Liver (tissue), 9 donors: Measurements from ENCODE around the gene FUBP3. TPM values are rescaled to one million over a fixed set of nuclear protein-coding genes. Genes with fewer than 3 reads are reported as not detected.

Source experiments
- DNase-seq: peaks from one replicate; pipeline ENCODE4 v3.0.0-alpha.2; 2017; ENCODE audit warnings: low spot score
- H3K27ac ChIP-seq, 2 donors: one replicate each; pipeline ENCODE4 v1.7.0; 2013; ENCODE audit warnings: inconsistent platforms in 2 of 2, low read length in 2 of 2, control low read depth in 1 of 2, low read depth in 1 of 2, mild to moderate bottlenecking in 1 of 2
- H3K27me3 ChIP-seq, 4 donors: one replicate each; pipeline versions ENCODE4 v1.6.1 to v1.7.0; 2013; ENCODE audit warnings: low read length in 3 of 4, inconsistent platforms in 1 of 4, mild to moderate bottlenecking in 1 of 4, moderate library complexity in 1 of 4; ENCODE audit not compliant: control insufficient read depth in 4 of 4, insufficient read depth in 4 of 4
- H3K36me3 ChIP-seq, 4 donors: one replicate each; pipeline versions ENCODE4 v1.6.1 to v1.7.0; 2013; ENCODE audit warnings: low read length in 3 of 4, mild to moderate bottlenecking in 3 of 4, low read depth in 1 of 4, moderate library complexity in 1 of 4; ENCODE audit not compliant: control insufficient read depth in 4 of 4, insufficient read depth in 3 of 4
- H3K4me1 ChIP-seq, 4 donors: one replicate each; pipeline versions ENCODE4 v1.6.1 to v1.7.0; 2013; ENCODE audit warnings: low read length in 3 of 4, mild to moderate bottlenecking in 3 of 4, moderate library complexity in 1 of 4; ENCODE audit not compliant: control insufficient read depth in 4 of 4, insufficient read depth in 4 of 4
- H3K4me3 ChIP-seq, 3 donors: one replicate each; pipeline versions ENCODE4 v1.6.1 to v1.7.0; 2013; ENCODE audit warnings: low read length in 3 of 3, control low read depth in 1 of 3, low read depth in 1 of 3, mild to moderate bottlenecking in 1 of 3
- H3K9ac ChIP-seq, 2 donors: one replicate each; pipeline ENCODE4 v1.7.0; 2013; ENCODE audit warnings: low read length in 2 of 2, mild to moderate bottlenecking in 2 of 2, moderate library complexity in 2 of 2, control low read depth in 1 of 2, low read depth in 1 of 2
- H3K9me3 ChIP-seq, 4 donors: one replicate each; pipeline versions ENCODE4 v1.6.1 to v1.7.0; 2013; ENCODE audit warnings: low read length in 3 of 4; ENCODE audit not compliant: control insufficient read depth in 4 of 4
- ATF3 ChIP-seq: IDR thresholded peaks from 2 replicates; pipeline ENCODE4 v1.6.1; 2016; ENCODE audit warnings: antibody characterized with exemption
- EGR1 ChIP-seq, 2 donors: IDR thresholded peaks; 2 replicates each; pipeline ENCODE4 v1.6.1; 2016 to 2018; ENCODE audit warnings: antibody characterized with exemption in 2 of 2, low read depth in 2 of 2
- FOXA1 ChIP-seq: IDR thresholded peaks from 2 replicates; pipeline ENCODE4 v1.6.1; 2016; ENCODE audit warnings: antibody characterized with exemption
- FOXA2 ChIP-seq: IDR thresholded peaks from 2 replicates; pipeline ENCODE4 v1.6.1; 2016; ENCODE audit warnings: antibody characterized with exemption
- HNF4G ChIP-seq: IDR thresholded peaks from 2 replicates; pipeline ENCODE4 v1.6.1; 2016; ENCODE audit warnings: antibody characterized with exemption
- REST ChIP-seq: IDR thresholded peaks from 2 replicates; pipeline ENCODE4 v1.6.1; 2016; ENCODE audit warnings: antibody characterized with exemption, mild to moderate bottlenecking
- RXRA ChIP-seq, 2 donors: IDR thresholded peaks; 2 replicates each; pipeline ENCODE4 v1.6.1; 2017 to 2018; ENCODE audit warnings: antibody characterized with exemption in 2 of 2, mild to moderate bottlenecking in 1 of 2
- TAF1 ChIP-seq: conservative IDR thresholded peaks from 2 replicates; pipeline ENCODE4 v1.6.1; 2016; ENCODE audit warnings: antibody characterized with exemption, mild to moderate bottlenecking
- YY1 ChIP-seq: IDR thresholded peaks from 2 replicates; pipeline ENCODE4 v1.6.1; 2016; ENCODE audit warnings: antibody characterized with exemption, mild to moderate bottlenecking
- WGBS: extraction: QIAGEN DNeasy Blood & Tissue Kit; methylation state at CpG from one replicate; pipeline ENCODE4 v1.1.7; 2013; 5-methylcytosine and 5-hydroxymethylcytosine counted together
- polyA plus RNA-seq, 2 donors: library from polyadenylated mRNA; stranded (reverse) in 1 of 2; unstranded in 1 of 2; fragments of 200-250 nt in 1 of 2; fragments of >200 nt in 1 of 2; fragmentation: Nextera tagmentation in 1 of 2; extraction: Ambion mirVana in 1 of 2; gene quantifications; one replicate each; pipeline versions ENCODE4 v1.2.1 to v1.2.3, GENCODE V29; 2013 to 2015
- total RNA-seq, 2 donors: library from RNA; depleted of rRNA; stranded (reverse); fragments of >200 nt; gene quantifications; one replicate each; pipeline ENCODE4 v1.2.3, GENCODE V29; 2014
- TF ChIP-seq, protein P1 (sequence below): IDR thresholded peaks from 2 replicates; pipeline ENCODE4 v1.6.1; 2016; ENCODE audit warnings: antibody characterized with exemption
- donor health status: healthy.
- donor health status: healthy.
- donor health status: healthy.
- donor health status: healthy.
- donor health status: healthy.

FUBP3 gene
- total and polyA plus RNA-seq, 4 donors, result 16.1 to 39.0 (median 24.8) TPM

GRCh38 chr9:130627051-130627450, 47.7 kb downstream of the FUBP3 start:
- 91% methylated on average over 10 of the region's 10 CpGs for WGBS
- no peaks in the 10 kb centered on the region for H3K9me3 ChIP-seq
- H3K27me3 ChIP-seq, result no peaks in the 10 kb centered on the region
- no peak overlapping the region for H3K4me3 ChIP-seq
- H3K27ac ChIP-seq, result no peak overlapping the region
- H3K9ac ChIP-seq, result no peak overlapping the region
- H3K36me3 ChIP-seq, result peaks cover 18 to 84% (median 52%) of the 10 kb centered on the region in 4 donors
- peaks cover 0 to 8% (median 3%) of the 10 kb centered on the region in 4 donors for H3K4me1 ChIP-seq
- TF ChIP-seq YY1, result no peak
- TF ChIP-seq FOXA2, result no peak
- TF ChIP-seq, protein P1, sequence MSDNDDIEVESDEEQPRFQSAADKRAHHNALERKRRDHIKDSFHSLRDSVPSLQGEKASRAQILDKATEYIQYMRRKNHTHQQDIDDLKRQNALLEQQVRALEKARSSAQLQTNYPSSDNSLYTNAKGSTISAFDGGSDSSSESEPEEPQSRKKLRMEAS, result no peak
- no peak for TF ChIP-seq FOXA1
- TF ChIP-seq RXRA (IDR thresholded peaks at IDR 0.05), result no peak
- no peak for TF ChIP-seq EGR1 (IDR thresholded peaks at IDR 0.05; ENCODE audit: low read depth in 2 of 2)
- TF ChIP-seq HNF4G, result no peak
- TF ChIP-seq ATF3, result no peak
- DNase-seq, result no peak

DNA sequence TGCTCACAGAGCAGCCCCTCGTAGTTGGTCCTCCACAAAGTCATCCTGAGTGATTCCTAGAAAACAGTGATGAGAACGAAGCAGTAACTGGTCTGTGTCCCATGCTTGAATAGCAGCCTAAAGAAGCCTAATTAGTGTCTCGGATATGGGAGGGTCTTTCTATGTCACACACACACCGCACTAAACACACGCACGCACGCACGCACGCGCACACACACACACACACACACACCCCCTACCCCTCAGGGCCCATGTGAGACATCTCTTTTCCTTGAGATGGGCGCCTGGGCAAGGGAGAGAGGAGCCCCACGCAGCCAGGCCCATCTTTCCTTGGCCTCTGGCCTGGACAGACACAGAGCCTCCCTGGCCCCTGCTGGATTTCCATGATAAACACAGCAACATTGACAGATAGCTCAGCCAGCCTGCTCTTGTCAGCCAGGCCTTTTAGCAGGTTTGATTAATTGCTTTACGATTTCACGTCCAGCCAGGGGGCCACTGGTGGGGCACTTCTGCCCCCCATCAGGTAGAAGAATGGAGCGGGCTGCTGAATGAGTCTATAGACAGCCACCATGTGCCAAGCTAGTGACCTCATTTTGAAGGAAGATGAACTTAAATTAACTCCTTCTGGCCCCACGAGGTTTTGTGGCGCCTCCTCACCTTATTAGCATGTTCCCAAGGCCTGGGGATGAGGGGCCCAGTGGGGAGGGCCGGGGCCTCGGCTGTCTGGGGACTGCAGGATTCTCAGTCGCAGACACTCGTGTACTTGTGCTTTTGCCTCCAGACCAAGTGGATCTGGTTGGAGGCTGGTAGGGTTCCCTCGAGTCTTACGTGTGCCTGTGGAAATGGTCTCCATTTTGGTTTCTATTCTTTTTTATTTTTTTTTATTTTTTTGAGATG, 48.8 kb downstream of the FUBP3 start:
- no peak overlapping the region for H3K9ac ChIP-seq
- TF ChIP-seq TAF1, result no peak
- peaks cover 0 to 8% (median 3%) of the 10 kb centered on the region in 4 donors for H3K4me1 ChIP-seq
- H3K9me3 ChIP-seq, result no peaks in the 10 kb centered on the region
- no peak overlapping the region for H3K27ac ChIP-seq
- no peak overlapping the region for H3K4me3 ChIP-seq
- H3K27me3 ChIP-seq, result no peaks in the 10 kb centered on the region
- 88% methylated on average over 23 of the region's 23 CpGs for WGBS
- no peak for DNase-seq
- H3K36me3 ChIP-seq, result peaks cover 20 to 89% (median 54%) of the 10 kb centered on the region in 4 donors

- H3K27me3 ChIP-seq, result no peaks in the 10 kb centered on the region
- H3K36me3 ChIP-seq, result peaks cover 18 to 89% (median 50%) of the 10 kb centered on the region in 4 donors
- H3K9ac ChIP-seq, result no peak overlapping the region
- H3K9me3 ChIP-seq, result no peaks in the 10 kb centered on the region
- TF ChIP-seq, protein P1, result no peak
- TF ChIP-seq REST (no peak), EGR1 (IDR thresholded peaks at IDR 0.05; ENCODE audit: low read depth in 2 of 2) (no peak), FOXA2 (no peak)
- H3K27ac ChIP-seq, result no peak overlapping the region
- H3K4me1 ChIP-seq, result peaks cover 0 to 8% (median 3%) of the 10 kb centered on the region in 4 donors
- WGBS, result 93% methylated on average over 13 of the region's 13 CpGs
- no peak for DNase-seq
- no peak overlapping the region for H3K4me3 ChIP-seq
Observed at GRCh38 chr9:130629443-130630070, 50.2 kb downstream of the FUBP3 start.
